Mucosa of rectum (tissue), 2 donors: ENCODE results near the gene SLC22A16.
A peak's percentile ranks its signal among the peaks of the same experiment; 100 is the strongest.
"Not testable (repeated sequence)": the region's sequence is repeated elsewhere in the genome, so short reads cannot be mapped to it uniquely, and the experiment has no call there.

Experiments
- H3K27ac ChIP-seq, 2 donors: one replicate each; pipeline ENCODE4 v1.7.0; 2013; ENCODE audit warnings: inconsistent platforms in 2 of 2, low read depth in 2 of 2, low read length in 2 of 2
- H3K27me3 ChIP-seq, 2 donors: one replicate each; pipeline ENCODE4 v1.7.0; 2013; ENCODE audit warnings: low read length in 2 of 2; ENCODE audit not compliant: control insufficient read depth in 2 of 2, insufficient read depth in 2 of 2
- H3K36me3 ChIP-seq, 2 donors: one replicate each; pipeline ENCODE4 v1.7.0; 2013; ENCODE audit warnings: low read length in 2 of 2; ENCODE audit not compliant: control insufficient read depth in 2 of 2, insufficient read depth in 2 of 2
- H3K4me1 ChIP-seq, 2 donors: one replicate each; pipeline ENCODE4 v1.7.0; 2013; ENCODE audit warnings: low read length in 2 of 2, mild to moderate bottlenecking in 1 of 2; ENCODE audit not compliant: control insufficient read depth in 2 of 2, insufficient read depth in 2 of 2
- H3K4me3 ChIP-seq, 2 donors: one replicate each; pipeline ENCODE4 v1.7.0; 2013; ENCODE audit warnings: low read length in 2 of 2
- H3K9ac ChIP-seq, 2 donors: one replicate each; pipeline ENCODE4 v1.7.0; 2013; ENCODE audit warnings: low read length in 2 of 2, low read depth in 1 of 2, mild to moderate bottlenecking in 1 of 2
- H3K9me3 ChIP-seq, 2 donors: one replicate each; pipeline ENCODE4 v1.7.0; 2013; ENCODE audit warnings: low read length in 2 of 2; ENCODE audit not compliant: control insufficient read depth in 2 of 2
- donor health status: healthy.
- donor health status: Normal muscosa, but diverticular disease.

SLC22A16 gene

DNA sequence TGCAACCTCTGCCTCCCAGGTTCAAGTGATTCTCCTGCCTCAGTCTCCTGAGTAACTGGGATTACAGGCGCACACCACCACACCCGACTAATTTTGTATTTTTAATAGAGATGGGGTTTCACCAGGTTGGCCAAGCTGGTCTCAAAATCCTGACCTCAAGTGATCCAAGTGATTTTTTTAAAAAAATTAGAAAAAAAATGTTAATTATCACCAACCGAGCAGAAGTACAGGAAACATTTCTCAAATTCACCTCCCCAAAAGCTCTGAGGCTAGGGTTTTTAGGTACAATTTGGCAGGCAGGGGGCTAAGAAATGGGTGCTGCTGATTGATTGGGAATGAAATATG is 14.9 kb upstream of the SLC22A16 start:
- Histone ChIP-seq H3K27ac (no peak overlapping the region), H3K9ac (no peak overlapping the region), H3K9me3 (no peaks in the 10 kb centered on the region), H3K27me3 (no peaks in the 10 kb centered on the region), H3K36me3 (no peaks in the 10 kb centered on the region), H3K4me3 (no peak overlapping the region), H3K4me1 (no peaks in the 10 kb centered on the region)

DNA sequence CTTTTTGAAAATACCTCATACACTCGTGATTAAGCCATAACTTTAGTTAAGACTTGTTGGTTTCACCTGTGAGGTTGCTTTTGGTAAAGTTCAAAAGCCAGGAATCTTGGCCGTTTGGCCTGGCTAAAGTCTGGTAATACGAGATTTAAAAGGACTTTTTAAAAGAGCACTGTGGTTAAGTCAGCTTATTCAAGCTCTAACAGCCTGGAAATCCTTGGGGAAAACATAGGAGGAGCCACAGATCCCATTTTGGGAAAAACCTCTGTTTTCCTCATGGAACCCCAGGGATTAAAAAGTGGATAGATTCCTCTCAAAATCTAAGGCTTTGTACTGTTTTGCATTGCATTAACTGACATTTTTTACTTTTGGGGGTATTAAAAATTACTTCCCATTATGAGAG is 13.7 kb upstream of the SLC22A16 start:
- Histone ChIP-seq H3K9ac (no peak overlapping the region), H3K4me1 (no peaks in the 10 kb centered on the region), H3K4me3 (no peak overlapping the region), H3K27ac (no peak overlapping the region), H3K36me3 (no peaks in the 10 kb centered on the region), H3K27me3 (no peaks in the 10 kb centered on the region), H3K9me3 (no peaks in the 10 kb centered on the region)

DNA sequence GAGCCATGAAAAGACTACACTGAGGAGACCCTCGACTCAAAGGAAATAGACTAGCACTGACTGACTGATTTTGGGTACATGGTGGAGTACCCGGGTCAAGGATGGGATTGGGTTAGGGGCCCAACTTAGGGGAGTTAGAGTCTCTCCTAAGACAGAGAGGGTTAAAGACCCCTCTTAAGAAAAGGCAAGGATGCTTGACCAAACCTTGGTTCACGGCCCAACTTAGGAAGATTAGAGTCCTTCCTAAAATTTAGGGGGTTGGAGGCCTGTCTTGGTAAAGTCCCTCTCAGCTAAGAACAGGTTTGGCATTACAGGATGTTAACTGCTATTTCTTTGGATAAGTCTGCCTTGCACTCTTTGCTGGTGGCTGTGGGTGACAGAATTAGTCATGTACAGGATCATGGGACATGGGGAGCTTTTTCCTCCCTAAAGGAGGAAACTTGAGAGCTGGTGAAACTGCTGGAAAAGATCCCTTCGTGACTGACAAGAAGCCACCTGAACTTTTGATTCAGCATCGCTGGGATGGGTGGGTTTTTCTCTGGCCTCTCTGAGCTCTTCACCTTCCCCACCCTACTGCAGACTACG is 12.3 kb upstream of the SLC22A16 start:
- Histone ChIP-seq H3K9ac (no peak overlapping the region), H3K4me1 (no peaks in the 10 kb centered on the region), H3K27me3 (no peaks in the 10 kb centered on the region), H3K36me3 (no peaks in the 10 kb centered on the region), H3K4me3 (no peak overlapping the region), H3K27ac (no peak overlapping the region), H3K9me3 (no peaks in the 10 kb centered on the region)

DNA sequence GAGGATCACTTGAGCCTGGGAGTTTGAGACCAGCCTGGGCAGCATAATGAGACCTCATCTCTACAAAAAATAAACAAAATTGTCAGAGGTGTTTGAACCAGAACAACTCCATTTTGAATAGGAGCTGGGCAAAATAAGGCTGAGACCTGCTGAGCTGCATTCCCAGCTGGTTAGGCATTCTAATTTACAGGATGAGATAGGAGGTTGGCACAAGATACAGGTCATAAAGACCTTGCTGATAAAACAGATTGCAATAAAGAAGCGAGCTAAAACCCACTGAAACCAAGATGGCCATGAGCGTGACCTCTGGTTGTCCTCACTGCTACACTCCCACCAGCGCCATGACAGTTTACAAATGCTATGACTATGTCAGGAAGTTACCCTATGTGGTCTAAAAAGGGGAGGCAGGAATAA is 11.6 kb upstream of the SLC22A16 start:
- not testable (repeated sequence) for H3K27ac ChIP-seq, H3K4me1 ChIP-seq, H3K9ac ChIP-seq, H3K4me3 ChIP-seq, H3K36me3 ChIP-seq, H3K27me3 ChIP-seq, H3K9me3 ChIP-seq

DNA sequence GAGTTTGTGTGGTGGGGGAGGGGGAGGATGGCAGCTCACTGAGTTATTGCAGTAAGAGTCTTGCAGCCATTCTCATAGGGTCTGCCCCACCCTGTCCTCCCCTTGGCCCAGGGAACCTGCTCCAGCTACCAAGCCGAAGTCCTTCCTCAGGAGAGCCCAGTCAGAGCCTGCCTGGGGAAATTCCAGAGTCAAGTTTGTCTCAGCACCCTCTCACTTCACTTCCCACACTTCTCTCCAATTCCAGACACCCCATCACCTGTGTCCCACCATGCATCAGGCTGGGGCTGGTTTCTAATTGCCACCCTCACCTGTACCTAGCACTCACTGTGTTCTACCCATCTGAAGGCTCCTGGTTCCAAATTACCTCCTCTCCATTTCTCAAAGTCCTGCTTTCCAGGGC is 10.3 kb upstream of the SLC22A16 start:
- no peaks in the 10 kb centered on the region for H3K36me3 ChIP-seq
- H3K9ac ChIP-seq: no peak overlapping the region
- no peak overlapping the region for H3K27ac ChIP-seq
- no peaks in the 10 kb centered on the region for H3K4me1 ChIP-seq
- H3K27me3 ChIP-seq: no peaks in the 10 kb centered on the region
- H3K9me3 ChIP-seq: no peaks in the 10 kb centered on the region
- no peak overlapping the region for H3K4me3 ChIP-seq

DNA sequence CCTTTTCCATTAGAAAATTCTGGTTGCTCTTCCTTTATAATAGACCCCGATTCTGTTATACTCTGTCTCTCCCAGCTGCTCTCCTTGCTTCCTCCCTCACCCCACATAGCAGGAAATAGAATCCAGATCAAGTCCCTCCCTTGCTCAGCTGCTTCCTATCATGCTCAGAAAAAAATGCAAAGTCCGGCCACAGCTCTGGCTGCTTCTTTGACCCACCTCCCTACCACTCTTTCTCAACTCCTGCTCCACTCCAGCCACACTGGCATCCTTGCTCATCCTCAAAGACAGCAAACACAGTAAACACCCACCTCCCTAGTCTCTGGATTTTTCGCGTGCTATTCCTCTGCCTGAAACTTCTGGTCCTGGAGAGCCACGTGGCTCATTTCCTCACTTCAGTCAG is 9.1 kb upstream of the SLC22A16 start:
- no peaks in the 10 kb centered on the region for H3K36me3 ChIP-seq
- H3K27me3 ChIP-seq: no peaks in the 10 kb centered on the region
- H3K4me1 ChIP-seq: no peaks in the 10 kb centered on the region
- no peak overlapping the region for H3K27ac ChIP-seq
- no peak overlapping the region for H3K9ac ChIP-seq
- peaks cover 0 to 4% of the 10 kb centered on the region in 2 donors for H3K9me3 ChIP-seq
- H3K4me3 ChIP-seq: no peak overlapping the region

DNA sequence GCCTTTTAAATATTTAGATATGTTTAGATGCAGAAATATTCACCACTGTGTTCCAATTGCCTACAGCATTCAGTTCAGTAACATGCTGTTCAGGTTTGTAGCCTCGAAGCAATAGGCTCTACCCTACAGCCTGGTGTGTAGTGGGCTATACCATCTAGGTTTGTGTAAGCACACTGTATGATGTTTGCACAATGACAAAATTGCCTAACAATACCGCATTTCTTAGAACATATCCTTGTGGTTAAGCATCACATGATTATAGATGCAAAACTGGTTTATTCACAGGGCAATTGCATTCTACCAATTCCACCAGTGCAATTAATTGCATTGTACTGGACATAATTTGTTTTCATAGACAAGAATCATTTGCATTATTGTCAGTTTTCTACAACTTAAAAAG is 7.9 kb upstream of the SLC22A16 start:
- Histone ChIP-seq H3K4me1 (no peaks in the 10 kb centered on the region), H3K27ac (no peak overlapping the region), H3K9me3 (peaks cover 0 to 4% of the 10 kb centered on the region in 2 donors), H3K9ac (no peak overlapping the region), H3K27me3 (no peaks in the 10 kb centered on the region), H3K36me3 (no peaks in the 10 kb centered on the region), H3K4me3 (no peak overlapping the region)

DNA sequence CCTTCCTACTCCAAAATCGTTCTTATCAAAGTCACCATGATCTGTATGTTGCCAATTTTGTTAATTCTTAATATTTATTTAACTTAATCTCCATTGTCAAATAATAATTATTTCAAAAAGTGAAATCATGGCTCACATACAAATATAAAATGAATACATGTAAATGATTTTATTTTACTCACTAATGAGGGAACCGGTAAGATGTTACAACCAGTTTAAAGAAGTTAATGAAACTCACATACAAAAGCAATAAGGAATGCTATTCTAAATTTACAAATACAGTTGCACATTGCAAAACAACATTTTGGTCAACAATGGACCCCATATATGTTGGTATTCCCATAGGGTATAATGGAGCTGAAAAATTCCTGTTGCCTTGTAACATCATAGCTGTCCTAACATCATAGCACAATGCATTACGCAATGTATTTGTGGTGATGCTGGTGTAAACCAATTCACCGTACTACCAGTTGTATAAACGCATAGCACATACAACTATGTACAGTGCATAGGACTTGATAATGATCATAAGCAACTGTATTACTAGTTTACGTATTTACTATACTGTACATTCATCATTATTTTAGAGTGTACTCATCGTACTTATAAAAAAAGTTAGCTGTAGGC is 6.5 kb upstream of the SLC22A16 start:
- no peaks in the 10 kb centered on the region for H3K27me3 ChIP-seq
- H3K9ac ChIP-seq: no peak overlapping the region
- H3K9me3 ChIP-seq: peaks cover 0 to 4% of the 10 kb centered on the region in 2 donors
- no peak overlapping the region for H3K4me3 ChIP-seq
- H3K4me1 ChIP-seq: no peaks in the 10 kb centered on the region
- H3K36me3 ChIP-seq: no peaks in the 10 kb centered on the region
- H3K27ac ChIP-seq: no peak overlapping the region

DNA sequence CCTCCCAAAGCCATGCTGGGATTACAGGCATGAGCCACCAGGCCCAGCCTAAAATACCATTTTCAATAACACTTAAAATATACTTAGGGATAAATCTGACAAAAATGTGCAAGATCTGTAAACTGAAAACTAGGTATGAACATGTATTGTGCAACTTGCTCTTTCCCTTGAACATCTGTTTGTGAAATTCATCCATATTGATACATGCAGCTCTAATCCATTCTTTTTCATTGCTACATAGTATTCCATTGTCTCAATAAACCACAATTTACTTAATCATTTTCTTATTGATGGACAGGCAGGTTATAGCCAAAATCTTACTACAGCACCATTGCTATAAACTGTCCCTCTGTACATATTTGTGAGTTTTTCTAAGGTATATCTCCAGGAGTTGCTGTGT is 4.7 kb upstream of the SLC22A16 start:
- Histone ChIP-seq H3K36me3 (no peaks in the 10 kb centered on the region), H3K27ac (no peak overlapping the region), H3K9ac (no peak overlapping the region), H3K4me1 (no peaks in the 10 kb centered on the region), H3K9me3 (peaks cover 0 to 4% of the 10 kb centered on the region in 2 donors), H3K4me3 (no peak overlapping the region), H3K27me3 (peaks cover 0 to 4% of the 10 kb centered on the region in 2 donors)

DNA sequence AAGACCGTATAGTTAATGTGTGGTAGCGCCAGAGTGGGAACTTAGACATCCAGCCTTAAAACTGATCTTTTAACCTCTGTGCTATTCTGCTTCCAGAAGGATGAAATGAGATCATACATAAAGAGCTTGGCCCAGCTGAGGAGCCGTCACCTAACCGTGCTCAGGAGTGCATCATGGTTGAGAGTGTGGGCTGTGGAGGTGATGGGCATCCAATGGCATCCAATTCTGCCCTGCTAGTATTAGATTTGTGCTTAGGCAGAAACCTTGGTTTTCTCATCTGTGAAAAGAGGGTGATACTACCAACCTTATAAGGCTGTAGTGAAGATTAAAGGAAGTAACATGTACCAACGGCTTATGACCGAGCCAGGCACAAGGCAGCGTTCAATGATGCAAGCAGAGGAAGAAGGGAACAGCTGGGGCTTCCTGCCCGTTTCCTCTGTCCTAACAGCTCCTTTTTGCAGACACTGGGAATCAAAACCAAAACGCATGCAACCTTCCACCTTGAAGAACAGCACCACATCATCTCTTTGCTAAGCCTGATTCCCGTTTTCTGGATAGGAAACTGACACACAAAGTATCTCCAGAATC is 1.3 kb downstream of the SLC22A16 start:
- Histone ChIP-seq H3K36me3 (no peaks in the 10 kb centered on the region), H3K4me3 (peak overlapping the region in 1 of 2 donors; percentile 5), H3K9ac (no peak overlapping the region), H3K9me3 (no peaks in the 10 kb centered on the region), H3K27ac (no peak overlapping the region), H3K27me3 (peaks cover 6 to 12% of the 10 kb centered on the region in 2 donors), H3K4me1 (no peaks in the 10 kb centered on the region)
